Posterior vena cava (tissue), 2 donors: Measurements from ENCODE around the gene SGK2. TPM values are rescaled to one million over a fixed set of nuclear protein-coding genes. Genes with fewer than 3 reads are reported as not detected.
"Not testable (repeated sequence)": the region's sequence is repeated elsewhere in the genome, so short reads cannot be mapped to it uniquely, and the experiment has no call there.

ENCODE experiments used
- DNase-seq: peaks from one replicate; pipeline ENCODE4 v3.0.0-alpha.2; 2020; ENCODE audit warnings: low spot score
- intact Hi-C, 2 donors: fragments of 100-400 bp; cut with DNase I; formaldehyde crosslinking; loops; one replicate each; pipeline versions ENCODE4 v1.14.1 to v1.14.2; 2022 to 2023
- total RNA-seq, 2 donors: library from RNA; stranded (reverse); fragmentation: NEBNext Ultra II Directional; extraction: Animal tissue kit (Norgen Biotek cat#: 25700); gene quantifications; one replicate each; pipeline ENCODE4 v1.2.1, GENCODE V29; 2021
- donor health status: DM: yes; HTN: yes; CAD: no.
- donor health status: DM: yes; HTN: yes; CAD: no.

SGK2 gene
- total RNA-seq, 2 donors from 2014 or later: 0.76 to 1.3 TPM

GRCh38 chr20:43583133-43583864 lies 24.5 kb downstream of the SGK2 start:
- no peak for DNase-seq
- intact Hi-C loops: no loop called here

DNA sequence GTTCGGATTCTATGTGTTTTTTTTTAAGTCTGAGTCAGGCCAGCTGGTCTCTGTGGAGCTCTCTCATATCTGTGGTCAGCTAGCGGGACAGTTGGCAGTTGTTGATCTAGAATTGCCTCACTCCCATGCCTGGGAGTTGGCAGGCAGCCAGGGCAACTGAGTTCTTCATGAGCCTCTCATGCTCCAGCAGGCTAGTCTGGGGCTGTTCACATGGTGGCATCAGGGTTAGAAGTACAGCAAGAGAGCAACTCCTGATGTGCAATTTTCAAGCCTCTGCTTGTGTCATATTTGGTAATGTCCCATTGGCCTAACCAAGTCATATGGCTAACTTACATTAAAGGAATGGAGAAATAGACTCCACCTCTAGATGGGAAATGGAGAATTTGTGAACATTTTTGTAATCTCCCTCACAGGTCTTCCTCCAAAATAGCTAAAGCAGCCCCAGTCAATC lies 25.2 kb downstream of the SGK2 start:
- DNase-seq: peak; percentile 92
- intact Hi-C loops: no loop called here

DNA sequence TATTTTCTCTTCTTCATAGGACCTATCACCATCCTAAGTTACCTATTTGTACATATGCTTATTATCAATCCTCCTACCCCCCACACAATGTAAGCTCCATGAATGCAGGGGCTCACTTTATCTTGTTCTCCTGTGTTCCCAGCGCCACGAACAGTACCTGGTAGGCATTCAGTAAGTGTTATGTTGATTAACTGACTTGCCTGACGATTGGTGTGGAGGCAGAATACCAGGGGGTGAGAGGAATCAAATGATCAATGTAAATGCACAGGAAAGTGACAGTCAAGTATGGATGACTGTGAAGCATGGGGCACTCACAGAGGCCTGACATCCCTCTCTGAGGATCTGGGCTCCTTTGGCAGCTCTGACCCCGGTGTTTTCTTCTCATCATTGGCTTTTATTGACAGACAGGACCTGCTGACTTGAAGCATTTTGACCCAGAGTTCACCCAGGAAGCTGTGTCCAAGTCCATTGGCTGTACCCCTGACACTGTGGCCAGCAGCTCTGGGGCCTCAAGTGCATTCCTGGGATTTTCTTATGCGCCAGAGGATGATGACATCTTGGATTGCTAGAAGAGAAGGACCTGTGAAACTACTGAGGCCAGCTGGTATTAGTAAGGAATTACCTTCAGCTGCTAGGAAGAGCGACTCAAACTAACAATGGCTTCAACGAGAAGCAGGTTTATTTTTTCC lies 25.8 kb downstream of the SGK2 start:
- intact Hi-C loops: no loop called here
- DNase-seq: peak; percentile 67

- intact Hi-C loops: no loop called here
These were observed 27.8 kb downstream of the SGK2 start for GRCh38 chr20:43586641-43587040.

GRCh38 chr20:43588526-43588925 lies 29.7 kb downstream of the SGK2 start:
- DNase-seq, intact Hi-C loops: not testable (repeated sequence)

More at GRCh38 chr20:43586641-43587040, 27.8 kb downstream of the SGK2 start:
- no peak for DNase-seq

GRCh38 chr20:43590036-43590391 lies 31.2 kb downstream of the SGK2 start:
- intact Hi-C loops: no loop called here
- DNase-seq: no peak

- peak; percentile 98 for DNase-seq
- intact Hi-C loops: no loop called here
These were observed 31.8 kb downstream of the SGK2 start, which contains the start of gene IFT52 for GRCh38 chr20:43590392-43591303. Gene IFT52, plus strand, starts transcription at chr20:43590937. Its CDS starts 3,762 bp downstream, at chr20:43594699.

DNA sequence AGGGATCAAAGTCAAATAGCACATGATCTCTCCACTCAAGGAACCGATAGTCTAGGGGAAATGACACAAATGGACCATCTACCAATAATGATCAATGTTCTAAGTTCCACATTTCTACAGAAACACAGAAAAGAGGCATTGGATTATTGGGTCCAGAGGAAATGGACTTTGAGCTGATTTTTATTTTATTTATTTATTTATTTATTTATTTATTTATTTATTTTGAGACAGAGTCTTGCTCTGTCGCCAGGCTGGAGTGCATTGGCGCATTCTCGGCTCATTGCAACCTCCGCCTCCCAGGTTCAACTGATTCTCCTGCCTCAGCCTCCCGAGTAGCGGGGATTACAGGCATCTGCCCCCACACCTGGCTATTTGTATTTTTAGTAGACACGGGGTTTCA lies 43.1 kb downstream of the SGK2 start:
- intact Hi-C loops, DNase-seq: not testable (repeated sequence)

DNA sequence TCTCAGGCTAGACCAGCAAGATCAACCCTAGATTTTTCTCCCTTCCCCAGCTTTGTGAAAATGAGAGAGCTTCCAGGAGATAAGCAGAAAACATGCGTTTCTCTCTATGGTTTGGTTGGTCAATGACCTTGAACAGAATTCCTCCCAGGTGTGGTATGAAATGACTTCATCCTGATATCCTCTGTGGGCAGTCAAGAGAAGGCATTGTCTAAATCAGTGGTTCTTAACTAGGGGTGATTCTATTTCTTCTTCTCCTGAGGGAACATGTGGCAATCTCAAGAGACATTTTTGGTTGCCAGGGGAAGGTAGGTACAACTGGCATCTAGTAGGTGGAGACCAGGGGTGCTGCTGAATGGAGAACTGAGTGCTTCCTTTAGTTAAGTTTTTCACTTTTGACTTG lies 44.3 kb downstream of the SGK2 start:
- intact Hi-C loops: no loop called here
- no peak for DNase-seq

DNA sequence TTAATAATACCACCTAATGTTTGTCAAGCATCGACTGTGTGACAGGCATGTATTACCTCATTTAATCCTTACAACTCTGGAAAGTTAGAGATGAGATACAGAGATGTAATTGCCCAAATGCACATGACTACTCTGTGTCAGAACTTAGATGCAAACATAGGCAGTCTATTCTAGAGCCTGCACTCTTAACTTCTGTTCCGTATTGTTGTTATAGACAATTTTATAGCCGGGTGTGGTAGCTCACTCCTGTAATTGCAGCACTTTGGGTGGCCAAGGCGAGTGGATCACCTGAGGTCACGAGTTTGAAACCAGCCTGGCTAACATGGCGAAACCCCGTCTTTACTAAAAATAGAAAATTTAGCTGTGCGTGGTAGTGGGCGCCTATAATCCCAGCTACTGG lies 46.9 kb downstream of the SGK2 start:
- intact Hi-C loops: no loop called here
- no peak for DNase-seq

GRCh38 chr20:43607278-43607677 lies 48.5 kb downstream of the SGK2 start:
- DNase-seq, intact Hi-C loops: not testable (repeated sequence)

DNA sequence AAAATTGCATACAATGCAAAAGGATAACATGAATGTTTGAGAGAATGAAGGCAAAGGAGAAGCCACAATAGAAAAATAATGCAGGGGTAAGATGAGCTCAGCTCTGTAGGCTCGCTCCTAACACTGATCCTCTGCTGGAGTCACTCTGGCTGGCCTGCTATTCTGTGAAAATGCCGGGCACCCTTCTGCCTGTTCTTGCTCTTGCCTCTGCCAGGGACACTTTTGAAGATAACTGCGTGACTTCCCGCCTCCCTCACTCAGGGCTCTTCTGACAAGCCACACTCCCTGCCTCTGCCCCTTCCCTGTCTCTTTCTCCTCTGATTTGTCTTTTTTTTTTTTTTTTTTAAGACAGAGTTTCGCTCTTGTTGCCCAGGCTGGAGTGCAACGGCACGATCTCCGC lies 72.8 kb downstream of the SGK2 start:
- no peak for DNase-seq
- intact Hi-C loops: no loop called here

Other genes with a start within 250 kb of the SGK2 start
- 10 to 100 TPM; 58.5 to 70.4 TPM for gene SRSF6, start 101.1 kb upstream of the SGK2 start, total RNA-seq
- 1 to 10 TPM; 6.7 to 7.1 TPM for gene L3MBTL1, start 51.3 kb upstream of the SGK2 start, total RNA-seq
- 10 to 100 TPM; 26.7 to 30.1 TPM for gene IFT52, start 31.9 kb downstream of the SGK2 start, total RNA-seq
- gene MYBL2, start 108.1 kb downstream of the SGK2 start, total RNA-seq: under 1 TPM; 0.24 to 0.60 TPM
- not detected for gene GTSF1L, start 168.0 kb downstream of the SGK2 start, total RNA-seq